ENCODE results near the gene GALNT7. TPM values are rescaled to one million over a fixed set of nuclear protein-coding genes. Genes with fewer than 3 reads are reported as not detected.

Gene GALNT7
- total RNA-seq, 1 donor from 2014 or later: 26.0 TPM

DNA sequence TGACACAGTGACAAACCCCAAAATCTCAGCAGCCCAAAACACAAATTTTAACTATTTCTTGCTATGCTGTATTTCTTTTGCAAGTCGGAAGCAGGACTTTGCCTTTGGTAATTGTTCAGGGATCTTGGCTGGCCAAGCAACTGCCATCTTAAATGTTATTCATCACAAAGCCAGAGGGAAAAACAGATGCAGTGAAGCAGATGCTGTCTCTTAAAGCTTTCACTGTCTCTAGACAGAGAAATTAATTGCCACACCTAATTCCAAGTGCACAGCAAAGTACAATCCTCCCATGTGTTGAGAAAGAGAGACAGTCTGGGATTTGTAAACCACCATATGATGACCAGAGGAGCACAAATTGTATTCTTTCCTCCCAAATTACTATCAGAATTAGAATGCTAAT, 30.0 kb upstream of the GALNT7 start:
- Mint-ChIP-seq H3K9me3 (ENCODE audit: low read depth) (no peaks in the 10 kb centered on the region), H3K27ac (ENCODE audit: unreplicated experiment) (no peak overlapping the region)

DNA sequence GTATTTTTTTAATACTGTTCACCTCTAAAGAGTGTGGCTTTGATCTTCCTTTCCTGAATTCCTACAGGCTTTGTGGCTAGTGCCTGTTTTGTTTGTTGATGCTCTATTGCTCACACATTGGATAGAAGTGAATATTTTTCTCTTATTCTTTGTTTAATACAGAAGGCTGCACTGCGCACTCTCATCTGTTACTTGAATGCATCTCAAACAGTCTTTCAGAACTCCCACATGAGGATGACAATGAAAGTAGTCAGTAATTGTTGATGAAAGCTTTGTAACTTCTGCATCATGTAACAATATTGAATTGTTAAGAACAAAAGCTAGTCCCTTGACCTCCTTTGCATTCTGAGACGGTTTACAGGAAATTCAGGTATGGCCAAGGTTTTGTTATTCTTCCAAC, 29.1 kb upstream of the GALNT7 start:
- no peak overlapping the region for H3K4me3 Mint-ChIP-seq (ENCODE audit: unreplicated experiment)
- TF ChIP-seq, protein P1, sequence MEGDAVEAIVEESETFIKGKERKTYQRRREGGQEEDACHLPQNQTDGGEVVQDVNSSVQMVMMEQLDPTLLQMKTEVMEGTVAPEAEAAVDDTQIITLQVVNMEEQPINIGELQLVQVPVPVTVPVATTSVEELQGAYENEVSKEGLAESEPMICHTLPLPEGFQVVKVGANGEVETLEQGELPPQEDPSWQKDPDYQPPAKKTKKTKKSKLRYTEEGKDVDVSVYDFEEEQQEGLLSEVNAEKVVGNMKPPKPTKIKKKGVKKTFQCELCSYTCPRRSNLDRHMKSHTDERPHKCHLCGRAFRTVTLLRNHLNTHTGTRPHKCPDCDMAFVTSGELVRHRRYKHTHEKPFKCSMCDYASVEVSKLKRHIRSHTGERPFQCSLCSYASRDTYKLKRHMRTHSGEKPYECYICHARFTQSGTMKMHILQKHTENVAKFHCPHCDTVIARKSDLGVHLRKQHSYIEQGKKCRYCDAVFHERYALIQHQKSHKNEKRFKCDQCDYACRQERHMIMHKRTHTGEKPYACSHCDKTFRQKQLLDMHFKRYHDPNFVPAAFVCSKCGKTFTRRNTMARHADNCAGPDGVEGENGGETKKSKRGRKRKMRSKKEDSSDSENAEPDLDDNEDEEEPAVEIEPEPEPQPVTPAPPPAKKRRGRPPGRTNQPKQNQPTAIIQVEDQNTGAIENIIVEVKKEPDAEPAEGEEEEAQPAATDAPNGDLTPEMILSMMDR (IDR thresholded peaks at IDR 0.05): no peak
- peaks cover 4% of the 10 kb centered on the region for H3K4me1 Mint-ChIP-seq (ENCODE audit: low read depth)
- no peaks in the 10 kb centered on the region for H3K36me3 Mint-ChIP-seq (ENCODE audit: low read depth)
- H3K27ac Mint-ChIP-seq (ENCODE audit: unreplicated experiment): no peak overlapping the region
- no peaks in the 10 kb centered on the region for H3K9me3 Mint-ChIP-seq (ENCODE audit: low read depth)
- no peak for DNase-seq (ENCODE audit: low spot score)
- no peaks in the 10 kb centered on the region for H3K27me3 Mint-ChIP-seq (ENCODE audit: low read depth)

More for the DNA sequence above, 30.0 kb upstream of the GALNT7 start:
- Mint-ChIP-seq H3K36me3 (ENCODE audit: low read depth) (no peaks in the 10 kb centered on the region), H3K27me3 (ENCODE audit: low read depth) (no peaks in the 10 kb centered on the region), H3K4me3 (ENCODE audit: unreplicated experiment) (no peak overlapping the region), H3K4me1 (ENCODE audit: low read depth) (peaks cover 4% of the 10 kb centered on the region)
- DNase-seq (ENCODE audit: low spot score): no peak
- TF ChIP-seq, protein P1 (IDR thresholded peaks at IDR 0.05): no peak

DNA sequence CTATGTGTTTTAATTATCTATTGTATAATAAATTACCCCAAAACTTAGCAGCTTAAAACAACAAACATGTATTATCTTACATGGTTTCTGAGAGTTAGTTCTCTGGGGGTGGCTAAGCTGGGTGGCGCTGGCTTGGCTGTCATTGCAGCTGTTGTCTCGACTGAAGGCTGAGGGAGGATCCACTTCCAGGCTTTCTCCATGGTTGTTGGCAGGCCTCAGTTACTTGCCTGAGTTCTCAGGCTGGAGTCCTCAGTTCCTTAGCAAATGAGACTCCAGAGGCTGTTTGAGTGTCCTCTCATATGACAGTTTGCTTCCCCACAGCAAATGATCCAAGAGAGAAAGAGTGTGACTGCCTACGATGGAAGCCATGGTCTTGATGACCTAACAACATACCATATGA, 23.5 kb upstream of the GALNT7 start:
- Mint-ChIP-seq H3K9me3 (ENCODE audit: low read depth) (no peaks in the 10 kb centered on the region), H3K4me1 (ENCODE audit: low read depth) (no peaks in the 10 kb centered on the region), H3K36me3 (ENCODE audit: low read depth) (no peaks in the 10 kb centered on the region), H3K27me3 (ENCODE audit: low read depth) (no peaks in the 10 kb centered on the region), H3K27ac (ENCODE audit: unreplicated experiment) (no peak overlapping the region), H3K4me3 (ENCODE audit: unreplicated experiment) (no peak overlapping the region)
- no peak for DNase-seq (ENCODE audit: low spot score)
- TF ChIP-seq, protein P1 (IDR thresholded peaks at IDR 0.05): no peak

DNA sequence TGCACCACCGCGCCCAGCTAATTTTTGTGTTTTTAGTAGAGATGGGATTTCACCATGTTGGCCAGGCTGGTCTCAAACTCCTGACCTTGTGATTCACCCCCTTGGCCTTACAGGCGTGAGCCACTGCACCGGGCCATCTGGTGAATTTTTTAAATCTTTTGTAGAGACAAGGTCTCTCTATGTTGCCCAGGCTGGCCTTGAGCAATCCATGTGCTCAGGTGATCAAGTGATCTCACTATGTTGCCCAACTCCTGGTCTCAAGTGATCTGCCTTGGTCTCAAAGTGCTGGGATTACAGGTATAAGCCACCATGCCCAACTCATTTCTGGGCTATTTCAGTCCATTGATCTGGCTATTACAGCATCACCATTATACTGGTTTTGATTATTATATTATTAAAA, 22.2 kb upstream of the GALNT7 start:
- Mint-ChIP-seq H3K4me1 (ENCODE audit: low read depth) (no peaks in the 10 kb centered on the region), H3K9me3 (ENCODE audit: low read depth) (no peaks in the 10 kb centered on the region), H3K4me3 (ENCODE audit: unreplicated experiment) (no peak overlapping the region), H3K27ac (ENCODE audit: unreplicated experiment) (no peak overlapping the region), H3K27me3 (ENCODE audit: low read depth) (no peaks in the 10 kb centered on the region), H3K36me3 (ENCODE audit: low read depth) (no peaks in the 10 kb centered on the region)
- TF ChIP-seq, protein P1 (IDR thresholded peaks at IDR 0.05): no peak
- DNase-seq (ENCODE audit: low spot score): no peak

DNA sequence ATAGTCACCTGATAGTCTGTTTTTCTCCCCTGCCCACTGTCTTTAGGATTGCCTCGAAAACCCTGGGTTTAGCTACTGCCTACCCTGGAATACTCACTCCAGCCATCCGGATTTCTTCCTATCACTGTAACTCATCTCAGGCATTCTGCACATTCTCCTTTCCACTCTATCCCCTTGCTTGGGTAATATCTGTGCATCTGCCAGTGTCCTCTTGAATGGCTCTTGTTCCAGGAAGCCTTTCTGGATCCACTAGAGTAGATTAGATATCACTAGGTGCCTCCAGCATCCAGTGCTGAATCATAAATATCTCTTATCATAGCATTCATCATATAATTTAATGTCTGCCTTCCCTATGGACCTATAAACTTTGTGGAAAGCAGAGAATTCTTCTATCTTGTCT, 17.1 kb upstream of the GALNT7 start:
- Mint-ChIP-seq H3K27ac (ENCODE audit: unreplicated experiment) (no peak overlapping the region), H3K27me3 (ENCODE audit: low read depth) (no peaks in the 10 kb centered on the region), H3K4me1 (ENCODE audit: low read depth) (no peaks in the 10 kb centered on the region), H3K9me3 (ENCODE audit: low read depth) (no peaks in the 10 kb centered on the region), H3K4me3 (ENCODE audit: unreplicated experiment) (no peak overlapping the region), H3K36me3 (ENCODE audit: low read depth) (no peaks in the 10 kb centered on the region)
- TF ChIP-seq, protein P1 (IDR thresholded peaks at IDR 0.05): no peak
- DNase-seq (ENCODE audit: low spot score): no peak
